Measurements from ENCODE around the gene CD300LD. TPM values are rescaled to one million over a fixed set of nuclear protein-coding genes. Genes with fewer than 3 reads are reported as not detected.

CD300LD gene
- total RNA-seq, 6 donors from 2014 or later = not detected

DNA sequence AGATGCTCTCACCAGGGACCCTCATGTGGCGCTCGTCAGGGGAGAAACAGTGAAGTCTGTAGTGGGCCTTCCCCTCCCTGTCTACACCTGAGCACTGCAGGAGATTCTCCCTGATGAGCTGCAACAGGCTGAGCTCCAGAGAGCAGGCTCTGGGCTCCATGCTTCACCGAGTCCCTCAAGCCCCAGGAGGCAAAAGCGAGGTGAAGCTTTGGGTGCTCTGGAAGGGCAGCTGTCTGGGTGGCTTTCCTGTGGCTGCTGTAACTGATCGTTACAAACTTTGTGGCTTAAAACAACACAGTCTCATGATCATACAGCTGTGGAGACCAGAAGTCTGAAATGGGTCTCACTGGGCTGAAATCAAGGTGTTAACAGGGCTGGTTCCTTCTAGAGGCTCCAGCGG is 12.1 kb upstream of the CD300LD start:
- Histone ChIP-seq H3K36me3 (no peaks in the 10 kb centered on the region), H3K27ac (no peak overlapping the region), H3K9me3 (no peaks in the 10 kb centered on the region), H3K4me3 (no peak overlapping the region), H3K27me3 (no peaks in the 10 kb centered on the region), H3K4me1 (peaks cover 0 to 3% (median under 1%) of the 10 kb centered on the region in 4 donors)
- 75 to 98% methylated on average over 5 to 6 of the region's 6 CpGs for WGBS, 2 donors
- TF ChIP-seq POLR2AphosphoS5 (IDR thresholded peaks at IDR 0.05) (no peak), POLR2A (IDR thresholded peaks at IDR 0.05) (no peak), EP300 (IDR thresholded peaks at IDR 0.05) (no peak)
- TF ChIP-seq, protein P1, sequence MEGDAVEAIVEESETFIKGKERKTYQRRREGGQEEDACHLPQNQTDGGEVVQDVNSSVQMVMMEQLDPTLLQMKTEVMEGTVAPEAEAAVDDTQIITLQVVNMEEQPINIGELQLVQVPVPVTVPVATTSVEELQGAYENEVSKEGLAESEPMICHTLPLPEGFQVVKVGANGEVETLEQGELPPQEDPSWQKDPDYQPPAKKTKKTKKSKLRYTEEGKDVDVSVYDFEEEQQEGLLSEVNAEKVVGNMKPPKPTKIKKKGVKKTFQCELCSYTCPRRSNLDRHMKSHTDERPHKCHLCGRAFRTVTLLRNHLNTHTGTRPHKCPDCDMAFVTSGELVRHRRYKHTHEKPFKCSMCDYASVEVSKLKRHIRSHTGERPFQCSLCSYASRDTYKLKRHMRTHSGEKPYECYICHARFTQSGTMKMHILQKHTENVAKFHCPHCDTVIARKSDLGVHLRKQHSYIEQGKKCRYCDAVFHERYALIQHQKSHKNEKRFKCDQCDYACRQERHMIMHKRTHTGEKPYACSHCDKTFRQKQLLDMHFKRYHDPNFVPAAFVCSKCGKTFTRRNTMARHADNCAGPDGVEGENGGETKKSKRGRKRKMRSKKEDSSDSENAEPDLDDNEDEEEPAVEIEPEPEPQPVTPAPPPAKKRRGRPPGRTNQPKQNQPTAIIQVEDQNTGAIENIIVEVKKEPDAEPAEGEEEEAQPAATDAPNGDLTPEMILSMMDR (IDR thresholded peaks at IDR 0.05) = no peak
- DNase-seq (no peak), ATAC-seq (ENCODE audit: low FRiP score in 2 of 2) (no peak)

DNA sequence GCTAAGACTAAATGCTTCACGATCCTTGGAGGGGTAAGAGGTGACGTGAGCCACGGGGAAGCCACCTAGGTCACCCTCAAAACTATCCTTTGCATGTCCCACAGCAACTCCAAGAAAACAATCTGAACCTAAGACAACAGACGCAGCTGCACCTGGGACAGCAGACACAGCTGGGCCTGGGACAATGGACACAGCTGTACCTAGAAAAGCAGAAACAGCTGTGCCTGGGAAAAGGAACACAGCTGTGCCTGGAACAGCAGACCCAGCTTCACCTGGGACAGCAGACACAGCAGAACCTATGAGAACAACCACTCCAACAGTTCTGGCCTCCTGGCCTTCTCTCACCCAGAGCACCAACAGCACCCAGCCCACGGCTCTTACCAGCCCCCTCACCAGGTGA is 11.7 kb upstream of the CD300LD start:
- Histone ChIP-seq H3K4me1 (peaks cover 0 to 6% (median 2%) of the 10 kb centered on the region in 4 donors), H3K36me3 (no peaks in the 10 kb centered on the region), H3K27ac (no peak overlapping the region), H3K4me3 (no peak overlapping the region), H3K27me3 (no peaks in the 10 kb centered on the region), H3K9me3 (no peaks in the 10 kb centered on the region)
- no peak for ATAC-seq (ENCODE audit: low FRiP score in 2 of 2)
- 72 to 80% methylated on average over 5 of the region's 5 CpGs for WGBS, 2 donors
- DNase-seq = no peak
- TF ChIP-seq, protein P1 (IDR thresholded peaks at IDR 0.05) = no peak
- TF ChIP-seq EP300 (IDR thresholded peaks at IDR 0.05) (no peak), POLR2A (IDR thresholded peaks at IDR 0.05) (no peak), POLR2AphosphoS5 (IDR thresholded peaks at IDR 0.05) (no peak)

DNA sequence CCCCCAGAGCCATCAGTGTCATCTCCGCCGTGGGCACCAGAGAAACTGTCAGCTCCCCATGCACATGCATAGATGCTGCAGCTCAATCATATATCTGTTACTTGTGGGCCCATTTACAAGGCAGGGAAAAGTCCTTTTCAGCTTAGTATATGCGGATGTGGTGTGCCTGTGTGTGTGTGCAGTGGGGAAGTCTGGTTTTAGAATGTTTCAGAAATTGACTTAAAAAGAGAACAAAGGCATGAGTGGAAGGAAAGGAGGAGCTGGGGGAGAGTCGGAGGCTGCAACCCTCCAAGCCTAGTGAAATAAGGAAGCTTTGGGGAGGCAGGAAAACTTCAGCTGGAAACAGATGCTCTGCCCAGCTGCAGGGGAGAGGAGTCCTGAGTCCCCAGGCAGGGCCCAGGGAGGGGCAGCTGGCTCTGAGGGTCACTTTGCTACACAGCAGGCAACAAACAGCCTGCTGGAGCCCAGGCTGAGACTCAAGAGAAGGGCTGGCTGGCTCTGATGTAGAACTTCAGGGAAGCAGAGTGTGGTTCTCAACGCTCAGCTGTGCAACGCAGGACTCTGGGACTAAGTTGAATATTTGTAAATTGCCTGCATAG is 11.1 kb upstream of the CD300LD start:
- Histone ChIP-seq H3K36me3 (no peaks in the 10 kb centered on the region), H3K4me3 (no peak overlapping the region), H3K4me1 (peaks cover 0 to 6% (median 2%) of the 10 kb centered on the region in 4 donors), H3K9me3 (no peaks in the 10 kb centered on the region), H3K27ac (no peak overlapping the region), H3K27me3 (no peaks in the 10 kb centered on the region)
- TF ChIP-seq EP300 (IDR thresholded peaks at IDR 0.05) (no peak), POLR2AphosphoS5 (IDR thresholded peaks at IDR 0.05) (no peak), POLR2A (IDR thresholded peaks at IDR 0.05) (no peak)
- TF ChIP-seq, protein P1 (IDR thresholded peaks at IDR 0.05) = no peak
- 52 to 65% methylated on average over 4 to 6 of the region's 6 CpGs for WGBS, 2 donors
- ATAC-seq (ENCODE audit: low FRiP score in 2 of 2) = no peak
- peak in 1 of 2 donors; percentile 28 for DNase-seq

DNA sequence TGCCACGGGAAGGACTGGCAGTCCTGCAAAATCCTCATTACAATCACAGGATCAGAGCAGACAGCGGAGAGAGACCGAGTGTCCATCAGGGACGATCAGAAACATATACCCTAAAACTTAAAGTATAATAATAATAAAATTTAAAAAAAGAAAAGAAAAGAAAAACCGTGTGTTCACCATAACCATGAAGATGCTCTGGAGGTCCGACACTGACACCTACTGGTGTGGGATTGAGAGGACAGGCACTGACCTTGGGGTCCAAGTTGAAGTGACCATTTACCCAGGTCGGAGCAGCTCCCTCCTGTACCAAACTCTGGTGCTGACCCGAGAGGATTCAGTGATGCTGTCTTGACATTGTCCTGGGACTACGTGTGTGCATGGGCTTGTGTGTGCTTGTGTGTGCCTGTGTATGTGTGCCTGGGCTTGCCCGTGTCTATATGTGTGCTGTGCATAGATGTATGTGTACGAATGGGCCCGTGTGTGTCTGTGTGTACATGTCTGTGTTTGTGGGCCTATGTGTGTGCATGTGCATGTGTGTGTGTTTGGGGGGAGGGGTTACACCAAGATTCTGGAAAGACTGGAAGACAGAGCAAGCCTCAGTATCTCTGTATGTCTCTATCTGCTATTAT is 10.0 kb upstream of the CD300LD start:
- TF ChIP-seq, protein P1 (IDR thresholded peaks at IDR 0.05) = peak in 5 of 6 experiments; percentile 26 to 46 (median 38)
- no peak for TF ChIP-seq EP300 (IDR thresholded peaks at IDR 0.05)
- H3K36me3 ChIP-seq = no peaks in the 10 kb centered on the region
- no peak overlapping the region for H3K4me3 ChIP-seq
- peak in 1 of 2 donors; percentile 61 for ATAC-seq (ENCODE audit: low FRiP score in 2 of 2)
- 48 to 58% methylated on average over 12 of the region's 12 CpGs for whole genome bisulfite sequencing, 2 donors
- peaks cover 0 to 6% (median 2%) of the 10 kb centered on the region in 4 donors for H3K4me1 ChIP-seq
- DNase-seq = no peak
- H3K27ac ChIP-seq = no peak overlapping the region
- H3K9me3 ChIP-seq = no peaks in the 10 kb centered on the region
- no peaks in the 10 kb centered on the region for H3K27me3 ChIP-seq

All from upper lobe of left lung (tissue), 6 donors.